Gastrocnemius medialis (tissue), 4 donors: ENCODE data around the gene TMPRSS9. TPM values are rescaled to one million over a fixed set of nuclear protein-coding genes. Genes with fewer than 3 reads are reported as not detected.
A peak's percentile ranks its signal among the peaks of the same experiment; 100 is the strongest.

Source experiments
- ATAC-seq, 2 donors: fragments of 150-250 bp; one replicate each; pipeline ENCODE4 v1.9.1; 2016
- DNase-seq, 2 donors: peaks; one replicate each; pipeline ENCODE4 v3.0.0-alpha.2; 2019
- H3K27ac ChIP-seq, 4 donors: fragments of 200-600 bp; sonication (generic); 1 replicate in 1 of 4; 2 replicates in 3 of 4; pipeline ENCODE4 v1.5.1; 2016 to 2018; ENCODE audit warnings: mild to moderate bottlenecking in 2 of 4, moderate library complexity in 1 of 4
- H3K27me3 ChIP-seq, 3 donors: fragments of 200-600 bp; sonication (generic) in 2 of 3; 1 replicate in 1 of 3; 2 replicates in 2 of 3; pipeline versions ENCODE4 v1.5.1 to v1.6.0; 2016 to 2019; ENCODE audit warnings: mild to moderate bottlenecking in 1 of 3, moderate library complexity in 1 of 3
- H3K36me3 ChIP-seq, 2 donors: fragments of 200-600 bp; sonication (generic) in 1 of 2; one replicate each; pipeline ENCODE4 v1.5.1; 2017 to 2018
- H3K4me1 ChIP-seq, 2 donors: fragments of 200-600 bp; sonication (generic) in 1 of 2; one replicate each; pipeline ENCODE4 v1.5.1; 2016 to 2017; ENCODE audit warnings: mild to moderate bottlenecking in 2 of 2
- H3K4me3 ChIP-seq, 4 donors: fragments of 200-600 bp; sonication (generic) in 3 of 4; 1 replicate in 1 of 4; 2 replicates in 3 of 4; pipeline ENCODE4 v1.5.1; 2016 to 2019; ENCODE audit warnings: mild to moderate bottlenecking in 2 of 4
- H3K9me3 ChIP-seq, 3 donors: fragments of 200-600 bp; sonication (generic) in 2 of 3; 1 replicate in 1 of 3; 2 replicates in 2 of 3; pipeline ENCODE4 v1.5.1; 2016 to 2019
- CTCF ChIP-seq, 5 experiments: fragments of 450-650 bp in 3 of 5; fragments of 200-600 bp in 2 of 5; sonication (generic) in 2 of 5; IDR thresholded peaks in 4 of 5; conservative IDR thresholded peaks in 1 of 5; 1 replicate in 4 of 5; 2 replicates in 1 of 5; pipeline ENCODE4 v1.5.1; 2016 to 2019; ENCODE audit warnings: antibody characterized with exemption in 5 of 5, mild to moderate bottlenecking in 3 of 5, moderate library complexity in 3 of 5
- POLR2A ChIP-seq, 2 donors: fragments of 450-650 bp; IDR thresholded peaks; one replicate each; pipeline ENCODE4 v1.6.1; 2017; ENCODE audit warnings: antibody characterized with exemption in 2 of 2, mild to moderate bottlenecking in 2 of 2, moderate library complexity in 2 of 2
- in situ Hi-C, 4 donors: fragments of 200-750 bp; cut with MboI; loops; one replicate each; pipeline versions ENCODE4 v1.15.0 to v1.8.0; 2017; ENCODE audit warnings: low sequenced_read_pairs in 4 of 4
- intact Hi-C: fragments of 100-400 bp; cut with DNase I; formaldehyde crosslinking; loops from one replicate; pipeline ENCODE4 v1.15.1; 2023; ENCODE audit warnings: low total_unique reads
- total RNA-seq, 4 donors: library from RNA; depleted of rRNA; stranded (reverse); fragments of >200 nt; gene quantifications; one replicate each; pipeline versions ENCODE4 v1.1.0 to v1.2.3, GENCODE V29; 2016

TMPRSS9 gene
- total RNA-seq, 4 donors from 2014 or later, result not detected

DNA sequence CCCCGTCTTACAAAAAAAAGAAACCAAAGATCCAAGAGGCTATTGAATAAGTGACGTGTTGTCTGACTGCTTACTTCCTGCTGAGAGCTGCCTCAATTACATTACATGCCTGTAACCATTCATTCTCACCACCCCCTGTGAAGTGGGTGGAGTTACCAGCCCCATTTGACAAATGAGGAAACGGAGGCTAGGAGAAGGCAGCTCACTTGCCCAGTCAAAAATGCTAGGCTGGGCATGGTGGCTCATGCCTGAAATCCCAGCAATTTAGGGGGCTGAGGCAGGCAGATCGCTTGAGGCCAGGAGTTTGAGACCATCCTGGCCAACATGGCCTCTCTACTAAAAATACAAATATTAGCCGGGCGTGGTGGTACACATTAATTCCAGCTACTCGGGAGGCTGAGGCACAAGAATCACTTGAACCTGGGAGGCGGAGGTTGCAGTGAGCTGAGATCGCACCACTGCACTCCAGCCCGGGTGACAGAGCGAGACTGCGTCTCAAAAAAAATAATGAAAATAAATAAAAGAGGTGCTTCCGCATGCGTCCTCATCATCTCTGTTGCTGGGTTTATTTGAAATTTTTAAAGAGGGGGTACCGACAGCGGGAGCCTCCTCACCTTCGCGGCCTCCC, 32.2 kb upstream of the TMPRSS9 start:
- DNase-seq (no peak), ATAC-seq (no peak)
- H3K4me1 ChIP-seq, result peaks cover 50% of the 10 kb centered on the region in 2 donors
- H3K9me3 ChIP-seq, result no peaks in the 10 kb centered on the region
- H3K27me3 ChIP-seq, result no peaks in the 10 kb centered on the region
- TF ChIP-seq CTCF (IDR thresholded peaks at IDR 0.05 in 4 of 5, conservative IDR thresholded peaks at IDR 0.05 in 1 of 5) (no peak), POLR2A (IDR thresholded peaks at IDR 0.05) (no peak)
- peak overlapping the region; percentile 81 to 96 (median 91) for H3K27ac ChIP-seq
- H3K36me3 ChIP-seq, result peaks cover 0 to 20% of the 10 kb centered on the region in 2 donors
- peak overlapping the region; percentile 73 to 84 (median 78) for H3K4me3 ChIP-seq
- in situ Hi-C loops (loop anchor here in 1 of 4 donors (10.0 kb wide), 1 partner anchor 173 kb away; the partner anchor contains the start of gene AP3D1), intact Hi-C loops (loop anchor here (5.0 kb wide), 1 partner anchor 56 kb away; no protein-coding TSS in a partner anchor)

DNA sequence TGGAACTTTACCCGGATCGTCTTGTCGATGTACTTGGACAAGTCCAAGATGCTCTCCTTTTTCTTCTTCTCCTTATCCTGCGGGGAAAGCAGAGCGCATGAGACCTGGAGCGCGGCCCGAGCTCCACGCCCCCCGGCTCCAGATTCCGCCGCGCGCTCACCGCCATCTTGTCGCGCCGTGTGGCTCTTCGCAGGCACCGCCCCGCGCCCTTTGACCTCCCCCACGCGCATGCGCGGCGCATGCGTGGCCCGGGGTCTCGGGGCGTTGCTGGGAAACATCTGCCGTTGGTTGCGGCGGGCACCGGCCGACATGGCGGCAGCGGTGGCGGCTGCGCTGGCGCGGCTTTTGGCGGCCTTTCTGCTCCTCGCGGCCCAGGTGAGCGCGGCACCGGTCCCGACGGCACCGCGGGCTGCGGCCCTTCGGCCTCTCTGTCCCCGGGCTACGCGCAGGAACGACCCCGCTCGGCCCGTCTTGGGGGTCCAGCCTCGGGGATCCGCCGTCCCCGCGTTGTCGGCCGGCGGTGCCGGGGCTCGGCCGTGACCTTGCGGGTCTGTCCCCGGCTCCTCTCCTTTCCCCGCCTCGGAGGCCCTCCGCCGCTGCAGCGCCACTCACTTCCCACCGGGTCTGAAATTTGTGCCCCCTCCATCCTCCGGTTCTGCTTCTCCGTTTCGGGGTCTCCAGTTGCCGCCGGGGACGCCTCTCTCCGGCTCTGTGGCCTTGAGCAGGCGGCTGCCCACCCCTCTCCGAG, 31.5 kb upstream of the TMPRSS9 start, which contains the start of the genes LSM7 and SPPL2B:
Gene LSM7 (minus strand): TSS at position 186 of the 748 bp plus-strand sequence. CDS start 20 bp downstream, at position 166.
Gene SPPL2B (plus strand): TSS at position 284 of the 748 bp plus-strand sequence. CDS start 26 bp downstream, at position 310.
- intact Hi-C loops, result loop anchor here (5.0 kb wide), 1 partner anchor 56 kb away; no protein-coding TSS in a partner anchor
- peaks cover 0 to 13% of the 10 kb centered on the region in 2 donors for H3K36me3 ChIP-seq
- peaks cover 55% of the 10 kb centered on the region in 2 donors for H3K4me1 ChIP-seq
- H3K27me3 ChIP-seq, result no peaks in the 10 kb centered on the region
- in situ Hi-C loops, result loop anchor here in 1 of 4 donors (10.0 kb wide), 1 partner anchor 174 kb away; the partner anchor contains the start of gene AP3D1
- H3K9me3 ChIP-seq, result no peaks in the 10 kb centered on the region
- TF ChIP-seq CTCF (IDR thresholded peaks at IDR 0.05 in 4 of 5, conservative IDR thresholded peaks at IDR 0.05 in 1 of 5) (peak in 1 of 5 experiments; percentile 10), POLR2A (IDR thresholded peaks at IDR 0.05) (peak; percentile 97)
- peak within 1 kb of the TSS; percentile 81 to 96 (median 91) for H3K27ac ChIP-seq
- ATAC-seq, result peak; percentile 54 to 77
- peak within 1 kb of the TSS; percentile 73 to 84 (median 78) for H3K4me3 ChIP-seq
- peak; percentile 82 to 89 for DNase-seq

DNA sequence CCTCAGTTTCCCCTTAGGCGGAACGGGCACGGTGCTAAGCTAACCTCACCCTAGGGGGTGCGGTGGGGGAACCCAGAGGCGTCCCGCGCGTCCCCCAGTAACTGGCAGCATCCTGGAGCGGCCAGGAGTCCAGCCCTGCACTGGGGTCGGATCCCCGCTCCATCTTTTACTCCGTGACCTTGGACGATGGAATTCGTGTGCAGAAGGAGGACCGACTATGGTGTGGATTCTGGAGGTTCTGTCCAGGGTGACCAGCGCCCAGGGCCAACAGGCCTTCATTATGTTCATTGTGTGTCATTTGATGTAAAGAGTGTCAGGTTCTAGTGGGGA, 31.0 kb upstream of the TMPRSS9 start:
- Histone ChIP-seq H3K4me3 (peak overlapping the region; percentile 73 to 84 (median 78)), H3K27me3 (no peaks in the 10 kb centered on the region), H3K4me1 (peaks cover 58 to 59% of the 10 kb centered on the region in 2 donors), H3K27ac (peak overlapping the region; percentile 81 to 96 (median 91)), H3K9me3 (no peaks in the 10 kb centered on the region), H3K36me3 (peaks cover 0 to 9% of the 10 kb centered on the region in 2 donors)
- ATAC-seq (no peak), DNase-seq (no peak)
- intact Hi-C loops, result loop anchor here (5.0 kb wide), 1 partner anchor 57 kb away; no protein-coding TSS in a partner anchor
- no peak for TF ChIP-seq POLR2A (IDR thresholded peaks at IDR 0.05)
- no peak for TF ChIP-seq CTCF (IDR thresholded peaks at IDR 0.05 in 4 of 5, conservative IDR thresholded peaks at IDR 0.05 in 1 of 5)
- in situ Hi-C loops, result loop anchor here in 1 of 4 donors (10.0 kb wide), 1 partner anchor 174 kb away; the partner anchor contains the start of gene AP3D1

- DNase-seq (no peak), ATAC-seq (no peak)
- Histone ChIP-seq H3K36me3 (peaks cover 0 to 6% of the 10 kb centered on the region in 2 donors), H3K4me3 (peak overlapping the region; percentile 73 to 84 (median 78)), H3K27me3 (no peaks in the 10 kb centered on the region), H3K27ac (peak overlapping the region; percentile 81 to 96 (median 91)), H3K9me3 (no peaks in the 10 kb centered on the region), H3K4me1 (peaks cover 58 to 60% of the 10 kb centered on the region in 2 donors)
- TF ChIP-seq CTCF (IDR thresholded peaks at IDR 0.05 in 4 of 5, conservative IDR thresholded peaks at IDR 0.05 in 1 of 5), result no peak
- no peak for TF ChIP-seq POLR2A (IDR thresholded peaks at IDR 0.05)
- intact Hi-C loops, result loop anchor here (5.0 kb wide), 1 partner anchor 57 kb away; no protein-coding TSS in a partner anchor
- in situ Hi-C loops, result loop anchor here in 1 of 4 donors (10.0 kb wide), 1 partner anchor 175 kb away; the partner anchor contains the start of gene AP3D1
Measured at GRCh38 chr19:2329501-2329916, 30.6 kb upstream of the TMPRSS9 start.
